ENCODE measurements around the gene TMEM151B. TPM values are rescaled to one million over a fixed set of nuclear protein-coding genes. Genes with fewer than 3 reads are reported as not detected.

TMEM151B gene
- total RNA-seq, 2 donors from 2014 or later, result not detected

DNA sequence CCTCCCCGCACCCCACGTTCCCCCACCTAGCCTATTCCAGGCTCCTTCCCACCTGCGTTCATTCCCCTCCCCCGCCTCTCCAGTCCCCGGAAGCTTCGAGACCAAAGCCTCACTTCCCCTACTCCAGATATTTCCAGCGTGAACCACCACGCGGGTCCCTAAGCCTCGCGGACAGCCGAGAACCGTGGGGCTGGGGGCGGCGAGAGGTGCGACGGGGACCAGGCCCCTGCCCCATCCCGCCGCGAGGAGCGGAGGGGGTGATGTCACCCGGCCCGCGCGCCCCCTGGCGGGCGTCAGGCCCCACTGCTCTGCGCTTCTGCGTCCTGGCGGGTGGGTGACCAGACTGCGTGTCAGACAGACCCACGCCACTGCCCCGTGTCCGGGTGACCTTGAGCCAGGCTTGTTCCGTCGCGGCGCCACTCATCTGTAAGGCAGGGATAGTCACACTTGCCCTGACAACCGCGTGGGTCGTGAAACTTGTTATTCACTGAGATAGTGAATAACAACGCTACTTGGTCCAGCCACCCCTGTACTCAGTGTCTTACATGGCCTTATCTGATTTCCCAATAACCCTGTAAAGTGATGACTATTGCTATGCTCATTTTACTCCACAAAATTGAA is 32.3 kb upstream of the TMEM151B start:
- no peaks in the 10 kb centered on the region for H3K9me3 ChIP-seq
- peak; percentile 47 for ATAC-seq (ENCODE audit: insufficient number of reproducible peaks, low FRiP score, low read depth)
- peak overlapping the region; percentile 96 to 98 for H3K27ac ChIP-seq
- peaks cover 26 to 52% of the 10 kb centered on the region in 2 donors for H3K4me1 ChIP-seq (ENCODE audit: control insufficient read depth in 1 of 2, low read depth in 2 of 2)
- peaks cover 3% of the 10 kb centered on the region for H3K36me3 ChIP-seq
- H3K27me3 ChIP-seq (replicated peaks; ENCODE audit: insufficient read depth), result no peaks in the 10 kb centered on the region
- DNase-seq (ENCODE audit: low spot score), result peak; percentile 84
- peak overlapping the region; percentile 79 for H3K4me3 ChIP-seq
- TF ChIP-seq, protein P1, sequence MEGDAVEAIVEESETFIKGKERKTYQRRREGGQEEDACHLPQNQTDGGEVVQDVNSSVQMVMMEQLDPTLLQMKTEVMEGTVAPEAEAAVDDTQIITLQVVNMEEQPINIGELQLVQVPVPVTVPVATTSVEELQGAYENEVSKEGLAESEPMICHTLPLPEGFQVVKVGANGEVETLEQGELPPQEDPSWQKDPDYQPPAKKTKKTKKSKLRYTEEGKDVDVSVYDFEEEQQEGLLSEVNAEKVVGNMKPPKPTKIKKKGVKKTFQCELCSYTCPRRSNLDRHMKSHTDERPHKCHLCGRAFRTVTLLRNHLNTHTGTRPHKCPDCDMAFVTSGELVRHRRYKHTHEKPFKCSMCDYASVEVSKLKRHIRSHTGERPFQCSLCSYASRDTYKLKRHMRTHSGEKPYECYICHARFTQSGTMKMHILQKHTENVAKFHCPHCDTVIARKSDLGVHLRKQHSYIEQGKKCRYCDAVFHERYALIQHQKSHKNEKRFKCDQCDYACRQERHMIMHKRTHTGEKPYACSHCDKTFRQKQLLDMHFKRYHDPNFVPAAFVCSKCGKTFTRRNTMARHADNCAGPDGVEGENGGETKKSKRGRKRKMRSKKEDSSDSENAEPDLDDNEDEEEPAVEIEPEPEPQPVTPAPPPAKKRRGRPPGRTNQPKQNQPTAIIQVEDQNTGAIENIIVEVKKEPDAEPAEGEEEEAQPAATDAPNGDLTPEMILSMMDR (IDR thresholded peaks at IDR 0.05), result peak; percentile 98

DNA sequence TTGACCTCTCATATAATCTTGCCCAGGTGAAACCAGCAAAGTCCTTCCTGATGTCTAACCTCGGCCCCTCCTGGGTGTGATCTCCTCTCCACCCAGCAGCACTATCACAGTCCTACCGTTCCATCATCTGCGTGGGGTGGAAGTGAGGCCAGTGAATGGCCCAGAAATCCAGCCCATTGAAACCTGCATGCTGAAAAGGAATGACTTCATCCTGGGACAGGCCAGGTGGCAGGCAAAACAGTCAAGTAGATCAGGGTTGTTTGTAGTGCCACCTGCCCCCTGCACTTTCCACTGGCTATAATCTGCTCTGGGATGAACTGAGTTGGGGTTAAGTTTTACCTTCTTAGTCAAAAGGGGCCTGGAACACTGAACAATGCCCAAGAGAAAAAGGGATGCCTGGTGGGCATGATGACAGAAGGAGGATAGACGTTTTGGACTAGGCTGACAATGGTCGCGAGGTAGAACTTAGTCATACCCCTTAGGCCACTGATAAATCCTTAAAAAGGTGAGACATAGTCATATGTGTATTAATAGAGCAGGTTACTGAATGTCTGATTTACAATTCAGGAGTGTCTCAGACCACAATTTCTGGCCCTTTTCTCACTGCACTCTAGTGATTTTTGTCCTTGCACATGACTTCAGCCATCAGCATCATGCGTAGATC is 31.4 kb upstream of the TMEM151B start:
- Histone ChIP-seq H3K36me3 (no peaks in the 10 kb centered on the region), H3K9me3 (no peaks in the 10 kb centered on the region), H3K4me1 (ENCODE audit: control insufficient read depth in 1 of 2, low read depth in 2 of 2) (peaks cover 17 to 43% of the 10 kb centered on the region in 2 donors), H3K27me3 (replicated peaks; ENCODE audit: insufficient read depth) (no peaks in the 10 kb centered on the region), H3K4me3 (no peak overlapping the region), H3K27ac (peak overlapping the region; percentile 96 to 98)
- TF ChIP-seq, protein P1 (IDR thresholded peaks at IDR 0.05), result no peak
- no peak for ATAC-seq (ENCODE audit: insufficient number of reproducible peaks, low FRiP score, low read depth)
- DNase-seq (ENCODE audit: low spot score), result no peak

DNA sequence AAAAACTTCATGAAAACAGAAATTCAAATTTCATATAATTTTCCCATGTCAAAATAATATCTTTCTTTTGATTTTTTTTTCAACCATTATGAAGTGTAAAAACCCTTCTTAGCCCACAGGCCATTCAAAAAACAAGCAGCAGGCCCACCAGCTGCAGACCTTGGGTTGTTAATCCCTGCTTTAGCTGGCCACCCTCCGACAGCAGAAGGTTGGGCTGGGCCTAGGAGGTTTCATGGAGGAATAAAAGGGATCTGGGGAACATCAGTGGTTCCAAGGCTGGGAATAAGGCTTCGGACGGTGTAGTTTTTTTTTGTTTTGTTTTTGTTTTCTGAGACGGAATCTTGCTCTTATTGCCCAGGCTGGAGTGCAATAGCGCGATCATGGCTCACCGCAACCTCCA is 26.9 kb upstream of the TMEM151B start:
- H3K4me3 ChIP-seq, result no peak overlapping the region
- no peak overlapping the region for H3K27ac ChIP-seq
- TF ChIP-seq, protein P1 (IDR thresholded peaks at IDR 0.05), result no peak
- H3K9me3 ChIP-seq, result no peaks in the 10 kb centered on the region
- DNase-seq (ENCODE audit: low spot score) (no peak), ATAC-seq (ENCODE audit: insufficient number of reproducible peaks, low FRiP score, low read depth) (no peak)
- no peaks in the 10 kb centered on the region for H3K36me3 ChIP-seq
- peaks cover 2 to 17% of the 10 kb centered on the region in 2 donors for H3K4me1 ChIP-seq (ENCODE audit: control insufficient read depth in 1 of 2, low read depth in 2 of 2)
- H3K27me3 ChIP-seq (replicated peaks; ENCODE audit: insufficient read depth), result no peaks in the 10 kb centered on the region

DNA sequence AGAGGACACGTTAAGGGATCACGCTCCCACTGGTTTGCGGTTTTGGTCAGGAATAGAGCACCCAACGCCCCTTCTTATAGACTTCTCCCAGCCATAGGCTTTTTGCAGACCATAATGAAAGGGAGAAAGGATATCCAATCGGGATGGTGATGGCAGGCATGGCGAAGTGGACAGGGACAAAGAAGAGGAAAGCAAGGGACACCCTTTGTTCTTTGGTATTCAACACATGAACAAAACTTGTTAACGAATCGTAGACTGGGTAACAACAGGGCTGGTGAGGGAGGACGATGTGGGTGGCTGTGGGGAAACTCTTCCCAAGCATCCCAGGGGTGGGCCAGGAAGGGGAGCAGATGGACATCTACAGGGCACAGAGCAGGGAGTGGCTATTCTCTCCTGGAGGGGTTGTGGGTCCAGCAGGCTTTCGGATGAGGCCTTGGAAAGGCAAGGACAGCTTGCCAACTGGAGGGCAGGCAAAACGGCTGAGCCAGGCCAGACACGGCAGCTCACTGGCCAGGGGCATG is 24.8 kb upstream of the TMEM151B start:
- H3K27me3 ChIP-seq (replicated peaks; ENCODE audit: insufficient read depth), result no peaks in the 10 kb centered on the region
- TF ChIP-seq, protein P1 (IDR thresholded peaks at IDR 0.05), result no peak
- DNase-seq (ENCODE audit: low spot score), result no peak
- ATAC-seq (ENCODE audit: insufficient number of reproducible peaks, low FRiP score, low read depth), result no peak
- peak overlapping the region; percentile 95 for H3K4me3 ChIP-seq
- no peaks in the 10 kb centered on the region for H3K9me3 ChIP-seq
- peaks cover 3 to 28% of the 10 kb centered on the region in 2 donors for H3K4me1 ChIP-seq (ENCODE audit: control insufficient read depth in 1 of 2, low read depth in 2 of 2)
- H3K36me3 ChIP-seq, result peaks cover 14% of the 10 kb centered on the region
- H3K27ac ChIP-seq, result peak overlapping the region; percentile 92 to 95

DNA sequence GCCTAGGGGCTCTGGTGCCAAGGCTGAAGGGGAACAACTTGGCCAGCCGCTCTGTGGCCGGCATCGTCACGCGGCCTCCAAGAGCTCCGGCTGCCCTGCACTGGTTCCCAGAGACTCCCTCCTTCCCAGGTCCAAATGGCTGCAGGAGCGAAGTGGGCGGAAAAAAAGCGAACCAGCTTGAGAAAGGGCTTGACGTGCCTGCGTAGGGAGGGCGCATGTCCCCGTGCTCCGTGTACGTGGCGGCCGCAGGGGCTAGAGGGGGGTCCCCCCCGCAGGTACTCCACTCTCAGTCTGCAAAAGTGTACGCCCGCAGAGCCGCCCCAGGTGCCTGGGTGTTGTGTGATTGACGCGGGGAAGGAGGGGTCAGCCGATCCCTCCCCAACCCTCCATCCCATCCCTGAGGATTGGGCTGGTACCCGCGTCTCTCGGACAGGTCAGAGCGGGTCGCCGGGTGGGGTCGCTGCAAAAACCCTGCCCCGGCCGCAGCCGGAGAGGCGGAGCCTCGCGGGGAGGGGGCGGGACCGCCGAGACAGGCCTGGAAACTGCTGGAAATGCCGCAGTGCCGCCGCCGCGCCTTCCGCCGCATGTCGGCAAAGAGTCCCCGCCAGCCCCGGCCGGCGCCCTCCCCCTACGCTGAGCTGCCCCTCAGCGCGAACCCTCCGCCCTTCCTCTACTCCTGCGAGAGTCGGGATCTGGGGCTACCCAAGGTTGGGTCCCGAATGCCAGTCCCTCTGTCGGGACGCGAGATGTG is 24.2 kb upstream of the TMEM151B start:
- peak overlapping the region; percentile 92 to 95 for H3K27ac ChIP-seq
- ATAC-seq (ENCODE audit: insufficient number of reproducible peaks, low FRiP score, low read depth), result peak; percentile 45
- DNase-seq (ENCODE audit: low spot score), result no peak
- H3K4me3 ChIP-seq, result peak overlapping the region; percentile 95
- no peaks in the 10 kb centered on the region for H3K9me3 ChIP-seq
- TF ChIP-seq, protein P1 (IDR thresholded peaks at IDR 0.05), result no peak
- H3K4me1 ChIP-seq (ENCODE audit: control insufficient read depth in 1 of 2, low read depth in 2 of 2), result peaks cover 3 to 33% of the 10 kb centered on the region in 2 donors
- H3K36me3 ChIP-seq, result peaks cover 20% of the 10 kb centered on the region
- H3K27me3 ChIP-seq (replicated peaks; ENCODE audit: insufficient read depth), result no peaks in the 10 kb centered on the region

All from thoracic aorta (tissue), 2 donors.